Mesothelial cell of epicardium (in vitro differentiated cells): Measurements from ENCODE around the gene GNA14. TPM values are rescaled to one million over a fixed set of nuclear protein-coding genes. Genes with fewer than 3 reads are reported as not detected.
"Not testable (repeated sequence)": the region's sequence is repeated elsewhere in the genome, so short reads cannot be mapped to it uniquely, and the experiment has no call there.

Experiments used
- DNase-seq, 2 experiments: peaks; one replicate each; pipeline ENCODE4 v3.0.0; 2021; ENCODE audit warnings: low spot score in 2 of 2; ENCODE audit not compliant: unreplicated experiment in 2 of 2
- H3K27ac Mint-ChIP-seq: 2 replicates; pipeline ENCODE4 v1.8.0; 2021; ENCODE audit warnings: mixed read lengths
- H3K27me3 Mint-ChIP-seq: 2 replicates; pipeline ENCODE4 v1.8.0; 2021; ENCODE audit warnings: low read depth, mixed read lengths
- H3K36me3 Mint-ChIP-seq: 2 replicates; pipeline ENCODE4 v1.8.0; 2021; ENCODE audit warnings: mixed read lengths
- H3K4me1 Mint-ChIP-seq: 2 replicates; pipeline ENCODE4 v1.8.0; 2021; ENCODE audit warnings: mixed read lengths
- H3K4me3 Mint-ChIP-seq: 2 replicates; pipeline ENCODE4 v1.8.0; 2021; ENCODE audit warnings: mild to moderate bottlenecking, moderate library complexity, mixed read lengths
- H3K9me3 Mint-ChIP-seq: 2 replicates; pipeline ENCODE4 v1.8.0; 2021; ENCODE audit warnings: mixed read lengths
- total RNA-seq: library from RNA; stranded (reverse); gene quantifications from 3 replicates; pipeline ENCODE4 v1.2.1, GENCODE V29; 2021
- TF ChIP-seq, protein P1 (sequence below): fragments of 200-600 bp; sonication (generic); IDR thresholded peaks from one replicate; pipeline ENCODE4 v1.5.0; 2021; ENCODE audit warnings: antibody characterized with exemption; ENCODE audit not compliant: unreplicated experiment

The GNA14 gene
- total RNA-seq, 1 donor from 2014 or later, result 0.22 TPM

DNA sequence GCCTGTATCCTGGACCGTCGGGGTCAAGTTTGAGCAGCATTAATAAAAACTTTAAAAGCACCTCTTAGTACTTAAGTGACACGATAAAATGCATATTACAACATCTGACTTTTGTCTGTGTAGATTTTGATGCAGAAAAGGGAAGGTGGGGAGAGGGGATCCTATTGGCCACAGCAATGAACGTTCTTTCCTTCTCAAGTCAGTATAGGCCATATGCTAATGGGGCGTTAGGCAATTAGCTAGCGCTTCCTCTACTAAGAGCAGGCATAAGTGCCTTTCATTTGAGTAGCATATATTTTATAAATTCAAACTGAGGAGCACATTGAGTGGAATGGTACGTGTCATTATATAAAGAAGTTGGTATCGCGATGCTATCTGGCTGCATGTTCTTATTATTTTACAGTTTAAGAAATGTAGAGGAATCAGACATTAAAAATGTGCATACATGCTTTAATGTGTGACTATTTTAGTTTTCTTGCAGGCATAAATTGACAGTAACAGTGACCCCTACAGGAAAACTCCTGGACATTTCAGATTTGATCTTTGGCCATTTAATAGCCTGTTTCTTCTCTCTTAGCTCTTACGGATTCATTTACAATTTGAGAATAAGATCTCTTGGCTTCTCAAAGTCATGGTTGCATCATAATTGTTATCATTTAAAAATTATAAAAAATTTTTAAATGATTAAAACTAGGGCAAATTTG is 1.1 kb upstream of the GNA14 start:
- H3K27me3 Mint-ChIP-seq, result no peaks in the 10 kb centered on the region
- H3K4me1 Mint-ChIP-seq, result peaks cover 11% of the 10 kb centered on the region
- no peak overlapping the region for H3K4me3 Mint-ChIP-seq
- TF ChIP-seq, protein P1, sequence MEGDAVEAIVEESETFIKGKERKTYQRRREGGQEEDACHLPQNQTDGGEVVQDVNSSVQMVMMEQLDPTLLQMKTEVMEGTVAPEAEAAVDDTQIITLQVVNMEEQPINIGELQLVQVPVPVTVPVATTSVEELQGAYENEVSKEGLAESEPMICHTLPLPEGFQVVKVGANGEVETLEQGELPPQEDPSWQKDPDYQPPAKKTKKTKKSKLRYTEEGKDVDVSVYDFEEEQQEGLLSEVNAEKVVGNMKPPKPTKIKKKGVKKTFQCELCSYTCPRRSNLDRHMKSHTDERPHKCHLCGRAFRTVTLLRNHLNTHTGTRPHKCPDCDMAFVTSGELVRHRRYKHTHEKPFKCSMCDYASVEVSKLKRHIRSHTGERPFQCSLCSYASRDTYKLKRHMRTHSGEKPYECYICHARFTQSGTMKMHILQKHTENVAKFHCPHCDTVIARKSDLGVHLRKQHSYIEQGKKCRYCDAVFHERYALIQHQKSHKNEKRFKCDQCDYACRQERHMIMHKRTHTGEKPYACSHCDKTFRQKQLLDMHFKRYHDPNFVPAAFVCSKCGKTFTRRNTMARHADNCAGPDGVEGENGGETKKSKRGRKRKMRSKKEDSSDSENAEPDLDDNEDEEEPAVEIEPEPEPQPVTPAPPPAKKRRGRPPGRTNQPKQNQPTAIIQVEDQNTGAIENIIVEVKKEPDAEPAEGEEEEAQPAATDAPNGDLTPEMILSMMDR, result no peak
- H3K36me3 Mint-ChIP-seq, result no peaks in the 10 kb centered on the region
- H3K27ac Mint-ChIP-seq, result no peak overlapping the region
- no peak for DNase-seq
- no peaks in the 10 kb centered on the region for H3K9me3 Mint-ChIP-seq

DNA sequence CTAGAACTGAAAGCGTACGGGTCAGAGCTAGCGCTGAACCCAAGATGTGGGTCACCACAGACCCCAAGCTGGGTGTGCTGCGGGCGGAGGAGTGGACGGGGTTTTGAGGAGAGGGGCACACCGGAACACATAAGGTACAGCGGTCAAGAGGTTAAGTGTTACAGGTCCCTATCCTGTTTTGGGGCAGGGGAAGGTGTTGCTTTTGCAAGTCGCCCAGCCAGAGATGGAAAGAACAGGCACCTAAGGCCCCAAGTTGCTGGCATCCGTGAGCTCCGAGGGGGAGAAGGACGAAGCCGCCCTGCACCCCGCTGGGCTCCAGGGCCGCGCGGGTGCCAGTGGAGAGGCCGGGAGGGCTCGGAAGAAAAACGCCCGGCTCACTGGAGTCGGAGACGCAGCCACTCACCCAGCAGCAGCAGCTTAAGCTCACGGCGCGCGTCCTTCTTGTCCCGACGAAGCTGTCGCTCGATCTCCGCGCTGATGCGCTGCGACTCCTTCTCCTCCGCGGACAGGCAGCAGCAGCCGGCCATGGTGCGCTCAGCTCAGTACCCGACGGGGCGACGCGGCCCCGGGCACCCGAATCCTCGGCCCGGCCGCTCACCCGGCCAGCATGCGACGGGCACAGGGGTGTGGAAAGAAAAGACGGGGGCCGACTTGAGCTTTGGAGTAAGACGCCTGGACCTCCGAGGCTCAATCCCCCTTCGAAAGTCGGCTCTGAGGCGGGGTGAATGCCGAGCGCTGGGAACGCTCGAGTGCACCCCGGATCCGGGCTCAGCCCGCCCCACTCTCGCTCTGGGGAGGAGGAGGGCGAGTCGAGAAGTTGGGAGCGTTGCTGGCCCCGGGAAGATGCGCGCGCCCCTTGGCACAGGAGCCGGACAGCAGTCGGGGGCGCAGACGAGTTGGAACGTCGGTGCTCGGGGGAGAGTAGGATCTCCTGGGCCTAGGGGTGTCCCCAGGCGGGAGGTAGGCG is 572 bp downstream of the GNA14 start:
- Mint-ChIP-seq H3K4me1 (peaks cover 6% of the 10 kb centered on the region), H3K36me3 (no peaks in the 10 kb centered on the region), H3K4me3 (no peak overlapping the region), H3K9me3 (no peaks in the 10 kb centered on the region), H3K27ac (no peak overlapping the region), H3K27me3 (no peaks in the 10 kb centered on the region)
- DNase-seq, result no peak
- TF ChIP-seq, protein P1, result no peak

DNA sequence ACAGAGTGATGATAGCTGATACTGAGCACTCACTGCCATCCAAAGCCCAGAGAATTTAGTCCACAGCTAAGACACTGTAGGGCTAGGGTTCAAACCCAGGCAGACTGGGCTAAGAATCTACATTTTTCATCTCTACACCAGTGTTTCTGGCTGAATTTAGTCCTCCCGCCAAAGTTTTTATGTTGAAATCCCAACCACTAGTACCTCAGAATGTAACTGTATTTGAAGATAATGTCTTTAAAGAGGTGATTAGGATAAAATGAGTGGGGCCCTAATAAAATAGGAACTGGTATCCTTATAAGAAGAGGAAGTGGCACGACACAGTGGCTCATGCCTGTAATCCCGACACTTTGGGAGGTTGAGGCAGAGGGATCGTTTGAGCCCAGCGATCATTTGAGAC is 4.3 kb downstream of the GNA14 start:
- H3K27ac Mint-ChIP-seq, result no peak overlapping the region
- DNase-seq, result no peak

DNA sequence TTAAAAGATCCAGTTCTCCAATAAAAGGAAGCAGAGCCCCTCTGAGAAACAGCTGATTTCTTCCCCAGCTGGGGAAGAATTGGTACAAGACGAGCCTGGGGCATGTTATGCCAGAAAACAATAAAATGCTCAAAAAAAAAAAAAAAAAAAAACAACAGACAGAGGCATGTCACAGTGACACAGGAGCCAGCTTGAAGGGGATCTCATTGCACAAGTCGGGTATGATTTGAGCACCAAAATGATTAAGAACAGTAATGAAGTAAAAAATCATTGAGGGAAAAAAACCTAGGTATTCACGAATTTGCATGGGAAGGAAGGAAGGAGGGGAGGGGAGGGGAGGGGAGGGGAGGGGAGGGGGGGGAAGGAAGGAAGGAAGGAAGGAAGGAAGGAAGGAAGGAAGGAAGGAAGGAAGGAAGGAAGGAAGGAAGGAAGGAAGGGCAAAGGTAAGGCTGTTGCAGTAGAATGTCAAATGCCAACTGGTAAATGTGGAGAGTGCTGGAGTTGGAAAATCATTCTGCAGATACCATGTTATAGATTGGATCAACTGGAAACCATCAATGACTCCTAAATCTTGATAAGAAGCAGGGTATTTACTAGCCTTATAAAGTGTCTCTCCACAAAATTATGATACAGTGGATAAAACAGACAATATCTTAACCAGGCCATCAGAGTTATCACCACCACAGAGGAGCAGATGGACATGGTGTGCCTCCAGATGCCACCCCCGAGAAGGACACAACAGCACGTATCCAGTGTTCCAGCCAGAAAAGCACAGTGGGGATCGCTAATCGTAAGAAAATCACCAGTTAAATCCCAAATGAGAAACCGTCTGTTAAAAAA is 7.2 kb downstream of the GNA14 start:
- TF ChIP-seq, protein P1, result no peak
- no peaks in the 10 kb centered on the region for H3K36me3 Mint-ChIP-seq
- no peak overlapping the region for H3K4me3 Mint-ChIP-seq
- DNase-seq, result no peak
- H3K27ac Mint-ChIP-seq, result no peak overlapping the region
- no peaks in the 10 kb centered on the region for H3K9me3 Mint-ChIP-seq
- H3K27me3 Mint-ChIP-seq, result peaks cover 2% of the 10 kb centered on the region
- peaks cover 8% of the 10 kb centered on the region for H3K4me1 Mint-ChIP-seq

More for the DNA sequence above, 4.3 kb downstream of the GNA14 start:
- Mint-ChIP-seq H3K4me1 (peaks cover 8% of the 10 kb centered on the region), H3K4me3 (no peak overlapping the region), H3K36me3 (no peaks in the 10 kb centered on the region), H3K27me3 (peaks cover 2% of the 10 kb centered on the region), H3K9me3 (no peaks in the 10 kb centered on the region)
- TF ChIP-seq, protein P1, result no peak

DNA sequence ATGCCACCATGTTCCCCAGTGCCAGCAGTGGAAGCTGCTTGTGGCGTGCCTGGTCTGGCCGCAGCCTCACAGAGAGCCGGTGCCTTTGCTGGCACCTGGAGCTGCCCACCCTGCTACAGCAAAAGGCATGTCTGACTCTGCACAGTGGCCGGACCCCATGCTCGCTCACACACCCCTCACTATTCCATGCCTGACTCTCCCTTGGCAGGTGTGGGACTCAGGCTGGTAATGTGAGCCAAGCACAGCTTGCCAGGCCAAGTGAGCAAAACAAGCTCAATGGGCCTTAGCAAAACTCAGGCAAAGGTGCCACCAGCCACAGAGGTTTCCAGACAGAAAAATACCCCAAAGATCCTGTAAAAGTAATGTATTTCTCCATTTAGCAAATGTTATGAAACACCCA is 15.5 kb downstream of the GNA14 start:
- Mint-ChIP-seq H3K27ac (no peak overlapping the region), H3K4me1 (no peaks in the 10 kb centered on the region), H3K27me3 (no peaks in the 10 kb centered on the region), H3K9me3 (peaks cover 11% of the 10 kb centered on the region), H3K36me3 (no peaks in the 10 kb centered on the region), H3K4me3 (no peak overlapping the region)
- TF ChIP-seq, protein P1, result no peak
- no peak for DNase-seq

DNA sequence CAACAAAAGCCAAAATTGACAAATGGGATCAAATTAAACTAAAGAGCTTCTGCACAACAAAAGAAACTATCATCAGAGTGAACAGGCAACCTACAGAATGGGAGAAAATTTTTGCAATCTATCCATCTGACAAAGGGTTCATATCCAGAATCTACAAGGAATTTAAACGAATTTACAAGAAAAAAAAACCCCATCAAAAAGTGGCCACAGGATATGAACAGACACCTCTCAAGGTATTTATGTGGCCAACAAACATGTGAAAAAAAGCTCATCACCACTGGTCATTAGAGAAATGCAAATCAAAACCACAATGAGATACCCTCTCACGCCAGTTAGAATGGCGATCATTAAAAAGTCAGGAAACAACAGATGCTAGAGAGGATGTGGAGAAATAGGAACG is 19.3 kb downstream of the GNA14 start:
- DNase-seq, H3K4me1 Mint-ChIP-seq, H3K4me3 Mint-ChIP-seq, H3K27ac Mint-ChIP-seq, H3K27me3 Mint-ChIP-seq, H3K36me3 Mint-ChIP-seq: not testable (repeated sequence)
- peaks cover 38% of the 10 kb centered on the region for H3K9me3 Mint-ChIP-seq
